HUES64 (cell line): ENCODE measurements around the gene KIF19.

Experiments used
- H3K27ac ChIP-seq: 2 replicates; pipeline ENCODE4 v1.7.0; 2013; ENCODE audit warnings: low read depth, low read length, inconsistent platforms
- H3K27me3 ChIP-seq: 2 replicates; pipeline ENCODE4 v1.6.1; 2013; ENCODE audit warnings: mild to moderate bottlenecking, low read length; ENCODE audit not compliant: insufficient read depth
- H3K36me3 ChIP-seq: 2 replicates; pipeline ENCODE4 v1.6.1; 2013; ENCODE audit warnings: mild to moderate bottlenecking, low read length; ENCODE audit not compliant: insufficient read depth
- H3K4me1 ChIP-seq: 2 replicates; pipeline ENCODE4 v1.6.1; 2013; ENCODE audit warnings: mild to moderate bottlenecking, low read length, moderate library complexity; ENCODE audit not compliant: insufficient read depth
- H3K4me3 ChIP-seq: 2 replicates; pipeline ENCODE4 v1.5.1; 2013; ENCODE audit warnings: mild to moderate bottlenecking, low read length, moderate library complexity
- H3K9ac ChIP-seq: 2 replicates; pipeline ENCODE4 v1.6.1; 2013; ENCODE audit warnings: mild to moderate bottlenecking, low read depth, low read length
- H3K9me3 ChIP-seq: 2 replicates; pipeline ENCODE4 v1.6.1; 2013; ENCODE audit warnings: low read depth, low read length; ENCODE audit not compliant: insufficient read depth
- WGBS: fragments of 150-250, 120-280 bp; methylation state at CpG from one replicate; pipeline ENCODE4 v1.1.7; 2013; ENCODE audit warnings: missing lambda C conversion rate; 5-methylcytosine and 5-hydroxymethylcytosine counted together

KIF19 gene

GRCh38 chr17:74380959-74381808, 55.2 kb downstream of the KIF19 start:
- peaks cover 5% of the 10 kb centered on the region; the same call in 1 of the 2 replicates for H3K4me1 ChIP-seq
- no peak overlapping the region for H3K4me3 ChIP-seq
- H3K9me3 ChIP-seq = no peaks in the 10 kb centered on the region
- H3K27me3 ChIP-seq = no peaks in the 10 kb centered on the region
- no peak overlapping the region for H3K27ac ChIP-seq
- H3K9ac ChIP-seq = no peak overlapping the region
- no peaks in the 10 kb centered on the region for H3K36me3 ChIP-seq
- 90% methylated on average over 15 of the region's 15 CpGs for WGBS

- WGBS = 91% methylated on average over 5 of the region's 5 CpGs
Observed at GRCh38 chr17:74383141-74383540, 57.1 kb downstream of the KIF19 start.

GRCh38 chr17:74385201-74385600, 59.2 kb downstream of the KIF19 start:
- Histone ChIP-seq H3K4me3 (no peak overlapping the region), H3K27me3 (no peaks in the 10 kb centered on the region)

More at GRCh38 chr17:74383141-74383540, 57.1 kb downstream of the KIF19 start:
- Histone ChIP-seq H3K4me1 (peaks cover 16% of the 10 kb centered on the region), H3K4me3 (no peak overlapping the region), H3K27ac (no peak overlapping the region), H3K27me3 (no peaks in the 10 kb centered on the region), H3K9me3 (no peaks in the 10 kb centered on the region), H3K36me3 (no peaks in the 10 kb centered on the region), H3K9ac (no peak overlapping the region)

GRCh38 chr17:74386386-74386785, 60.4 kb downstream of the KIF19 start:
- Histone ChIP-seq H3K9ac (no peak overlapping the region), H3K4me3 (no peak overlapping the region), H3K27me3 (no peaks in the 10 kb centered on the region), H3K9me3 (no peaks in the 10 kb centered on the region), H3K4me1 (peaks cover 21% of the 10 kb centered on the region), H3K27ac (no peak overlapping the region), H3K36me3 (no peaks in the 10 kb centered on the region)
- 90% methylated on average over 8 of the region's 8 CpGs for WGBS

More at GRCh38 chr17:74385201-74385600, 59.2 kb downstream of the KIF19 start:
- H3K9me3 ChIP-seq = no peaks in the 10 kb centered on the region
- no peak overlapping the region for H3K27ac ChIP-seq
- no peak overlapping the region for H3K9ac ChIP-seq
- WGBS = 87% methylated on average over 3 of the region's 3 CpGs
- no peaks in the 10 kb centered on the region for H3K36me3 ChIP-seq
- H3K4me1 ChIP-seq = peaks cover 26% of the 10 kb centered on the region

GRCh38 chr17:74387365-74388218, 61.6 kb downstream of the KIF19 start:
- WGBS = 73% methylated on average over 17 of the region's 17 CpGs
- Histone ChIP-seq H3K9ac (no peak overlapping the region), H3K4me3 (no peak overlapping the region), H3K4me1 (peaks cover 21% of the 10 kb centered on the region), H3K36me3 (no peaks in the 10 kb centered on the region), H3K27me3 (no peaks in the 10 kb centered on the region), H3K27ac (no peak overlapping the region), H3K9me3 (no peaks in the 10 kb centered on the region)

GRCh38 chr17:74389084-74389753, 63.2 kb downstream of the KIF19 start:
- Histone ChIP-seq H3K4me1 (peaks cover 21% of the 10 kb centered on the region), H3K9ac (no peak overlapping the region), H3K4me3 (no peak overlapping the region), H3K27me3 (no peaks in the 10 kb centered on the region), H3K9me3 (no peaks in the 10 kb centered on the region), H3K36me3 (no peaks in the 10 kb centered on the region), H3K27ac (no peak overlapping the region)
- 71% methylated on average over 12 of the region's 12 CpGs for WGBS

GRCh38 chr17:74389937-74390679, 64.1 kb downstream of the KIF19 start:
- Histone ChIP-seq H3K27me3 (no peaks in the 10 kb centered on the region), H3K9ac (no peak overlapping the region), H3K27ac (no peak overlapping the region), H3K36me3 (no peaks in the 10 kb centered on the region), H3K4me1 (peaks cover 21% of the 10 kb centered on the region), H3K4me3 (no peak overlapping the region), H3K9me3 (no peaks in the 10 kb centered on the region)
- 84% methylated on average over 2 of the region's 2 CpGs for WGBS

GRCh38 chr17:74390680-74391653, 64.9 kb downstream of the KIF19 start:
- Histone ChIP-seq H3K4me3 (no peak overlapping the region), H3K27ac (no peak overlapping the region), H3K4me1 (peaks cover 21% of the 10 kb centered on the region), H3K36me3 (no peaks in the 10 kb centered on the region), H3K9me3 (no peaks in the 10 kb centered on the region), H3K27me3 (no peaks in the 10 kb centered on the region), H3K9ac (no peak overlapping the region)
- WGBS = 93% methylated on average over 10 of the region's 11 CpGs

- peaks cover 18% of the 10 kb centered on the region for H3K4me1 ChIP-seq
- 93% methylated on average over 5 of the region's 5 CpGs for WGBS
- H3K9me3 ChIP-seq = no peaks in the 10 kb centered on the region
- H3K9ac ChIP-seq = no peak overlapping the region
- no peaks in the 10 kb centered on the region for H3K36me3 ChIP-seq
- H3K27ac ChIP-seq = no peak overlapping the region
- no peak overlapping the region for H3K4me3 ChIP-seq
- no peaks in the 10 kb centered on the region for H3K27me3 ChIP-seq
Observed at GRCh38 chr17:74391771-74392170, 65.7 kb downstream of the KIF19 start.

- Histone ChIP-seq H3K4me1 (peaks cover 9% of the 10 kb centered on the region; the same call in 1 of the 2 replicates), H3K27ac (no peak overlapping the region), H3K9me3 (no peaks in the 10 kb centered on the region), H3K36me3 (no peaks in the 10 kb centered on the region), H3K4me3 (no peak overlapping the region), H3K9ac (no peak overlapping the region), H3K27me3 (no peaks in the 10 kb centered on the region)
- WGBS = 63% methylated on average over 5 of the region's 5 CpGs
Observed at GRCh38 chr17:74392848-74393247, 66.8 kb downstream of the KIF19 start.
